CD4-positive, alpha-beta memory T cell (primary cell): ENCODE measurements around the gene ZNF316. TPM values are rescaled to one million over a fixed set of nuclear protein-coding genes. Genes with fewer than 3 reads are reported as not detected.
"Not testable (repeated sequence)": the region's sequence is repeated elsewhere in the genome, so short reads cannot be mapped to it uniquely, and the experiment has no call there.

Experiments
- CTCF ChIA-PET: fragments of 350-600 bp; sonication (Branson Sonifier 250); formaldehyde crosslinking; loops from one replicate; lab custom pipeline; 2021; ENCODE audit warnings: inconsistent platforms; ENCODE audit not compliant: partially characterized antibody; lab: Charles Lee
- POLR2A ChIA-PET: fragments of 350-600 bp; sonication (Branson Sonifier 250); formaldehyde crosslinking; loops from one replicate; lab custom pipeline; 2021; ENCODE audit not compliant: partially characterized antibody; lab: Charles Lee
- DNase-seq, 5 donors: peaks; one replicate each; pipeline versions ENCODE4 v3.0.0 to v3.0.0-alpha.2; 2020 to 2022; ENCODE audit warnings: mixed read lengths in 1 of 5
- H3K27ac ChIP-seq: one replicate; pipeline ENCODE4 v1.7.0; 2013; ENCODE audit warnings: low read depth, low read length
- H3K27me3 ChIP-seq: 2 replicates; pipeline ENCODE4 v1.7.0; 2013; ENCODE audit warnings: mild to moderate bottlenecking, low read length, moderate library complexity; ENCODE audit not compliant: insufficient read depth
- H3K36me3 ChIP-seq: 2 replicates; pipeline ENCODE4 v1.7.0; 2013; ENCODE audit warnings: mild to moderate bottlenecking, low read length, moderate library complexity; ENCODE audit not compliant: insufficient read depth
- H3K4me1 ChIP-seq: 2 replicates; pipeline ENCODE4 v1.7.0; 2013; ENCODE audit warnings: mild to moderate bottlenecking, low read length, moderate library complexity; ENCODE audit not compliant: insufficient read depth
- H3K4me3 ChIP-seq, 2 donors: one replicate each; pipeline ENCODE4 v1.7.0; 2013; ENCODE audit warnings: low read length in 2 of 2, mild to moderate bottlenecking in 1 of 2
- H3K9me3 ChIP-seq, 2 donors: one replicate each; pipeline ENCODE4 v1.7.0; 2013; ENCODE audit warnings: low read length in 2 of 2, control low read depth in 1 of 2; ENCODE audit not compliant: control insufficient read depth in 1 of 2
- H3K27ac Mint-ChIP-seq, 7 donors: one replicate each; pipeline ENCODE4 v1.8.0; 2020 to 2021; ENCODE audit warnings: mixed read lengths in 7 of 7, mild to moderate bottlenecking in 6 of 7, inconsistent platforms in 3 of 7, moderate library complexity in 3 of 7
- H3K27me3 Mint-ChIP-seq, 2 donors: one replicate each; pipeline ENCODE4 v1.8.0; 2020 to 2021; ENCODE audit warnings: mixed read lengths in 2 of 2
- H3K36me3 Mint-ChIP-seq, 2 donors: one replicate each; pipeline ENCODE4 v1.8.0; 2020 to 2021; ENCODE audit warnings: mixed read lengths in 2 of 2, inconsistent platforms in 1 of 2, mild to moderate bottlenecking in 1 of 2
- H3K4me1 Mint-ChIP-seq, 4 donors: one replicate each; pipeline ENCODE4 v1.8.0; 2020 to 2021; ENCODE audit warnings: mixed read lengths in 4 of 4, mild to moderate bottlenecking in 1 of 4
- H3K4me3 Mint-ChIP-seq, 8 donors: one replicate each; pipeline ENCODE4 v1.8.0; 2020 to 2021; ENCODE audit warnings: mixed read lengths in 8 of 8, mild to moderate bottlenecking in 7 of 8, moderate library complexity in 6 of 8, inconsistent platforms in 3 of 8
- H3K9me3 Mint-ChIP-seq, 8 donors: one replicate each; pipeline ENCODE4 v1.8.0; 2020 to 2021; ENCODE audit warnings: mixed read lengths in 8 of 8, mild to moderate bottlenecking in 5 of 8, inconsistent platforms in 3 of 8, moderate library complexity in 1 of 8
- intact Hi-C: fragments of 100-400 bp; cut with micrococcal nuclease; formaldehyde crosslinking; loops from one replicate; pipeline ENCODE4 v1.15.1; 2023
- polyA plus RNA-seq, 2 donors: library from polyadenylated mRNA; unstranded; fragments of 300-500 nt; fragmentation: Illumina TruSeq; gene quantifications; one replicate each; pipeline ENCODE4 v1.2.3, GENCODE V29; 2021
- total RNA-seq, 2 experiments: library from RNA; stranded (reverse); gene quantifications; one replicate each; pipeline ENCODE4 v1.2.3, GENCODE V29; 2021

The ZNF316 gene
- total and polyA plus RNA-seq, 4 experiments from 2014 or later: 0.45 to 62.0 (median 32.6) TPM

GRCh38 chr7:6631605-6632004 is 5.5 kb upstream of the ZNF316 start:
- Mint-ChIP-seq H3K9me3 (no peaks in the 10 kb centered on the region), H3K36me3 (no peaks in the 10 kb centered on the region), H3K4me3 (no peak overlapping the region), H3K27ac (peak overlapping the region in 1 of 7 donors; percentile 70), H3K4me1 (peaks cover 0 to 3% (median 0%) of the 10 kb centered on the region in 4 donors), H3K27me3 (no peaks in the 10 kb centered on the region)
- Histone ChIP-seq H3K9me3 (no peaks in the 10 kb centered on the region), H3K4me3 (no peak overlapping the region), H3K36me3 (no peaks in the 10 kb centered on the region), H3K27ac (no peak overlapping the region), H3K4me1 (no peaks in the 10 kb centered on the region), H3K27me3 (no peaks in the 10 kb centered on the region)
- CTCF ChIA-PET: no interaction called here
- intact Hi-C loops: no loop called here
- POLR2A ChIA-PET: no interaction called here
- DNase-seq: no peak

GRCh38 chr7:6634021-6634420 is 3.1 kb upstream of the ZNF316 start:
- CTCF ChIA-PET: no interaction called here
- H3K27ac Mint-ChIP-seq: peak overlapping the region in 1 of 7 donors; percentile 32
- Histone ChIP-seq H3K4me1 (peaks cover 13% of the 10 kb centered on the region), H3K27me3 (no peaks in the 10 kb centered on the region), H3K27ac (no peak overlapping the region), H3K9me3 (no peaks in the 10 kb centered on the region), H3K4me3 (no peak overlapping the region), H3K36me3 (no peaks in the 10 kb centered on the region)
- H3K27me3 Mint-ChIP-seq: no peaks in the 10 kb centered on the region
- H3K9me3 Mint-ChIP-seq: no peaks in the 10 kb centered on the region
- peak overlapping the region in 2 of 8 donors; percentile 25 to 37 for H3K4me3 Mint-ChIP-seq
- peaks cover 7 to 14% (median 13%) of the 10 kb centered on the region in 4 donors for H3K4me1 Mint-ChIP-seq
- POLR2A ChIA-PET: no interaction called here
- no peak for DNase-seq
- H3K36me3 Mint-ChIP-seq: peaks cover under 1 to 9% of the 10 kb centered on the region in 2 donors
- intact Hi-C loops: no loop called here

GRCh38 chr7:6634971-6635370 is 2.1 kb upstream of the ZNF316 start:
- H3K9me3 Mint-ChIP-seq, DNase-seq, H3K27ac ChIP-seq, H3K27me3 Mint-ChIP-seq, POLR2A ChIA-PET, CTCF ChIA-PET, H3K4me3 ChIP-seq, H3K27me3 ChIP-seq, H3K9me3 ChIP-seq, intact Hi-C loops, H3K36me3 ChIP-seq: not testable (repeated sequence)
- peak overlapping the region in 2 of 7 donors; percentile 59 to 78 for H3K27ac Mint-ChIP-seq
- H3K4me1 Mint-ChIP-seq: peaks cover 10 to 24% (median 21%) of the 10 kb centered on the region in 4 donors
- H3K36me3 Mint-ChIP-seq: peaks cover 8 to 15% of the 10 kb centered on the region in 2 donors
- peak overlapping the region in 4 of 8 donors; percentile 35 to 71 (median 50) for H3K4me3 Mint-ChIP-seq
- H3K4me1 ChIP-seq: peaks cover 20% of the 10 kb centered on the region

GRCh38 chr7:6637544-6638229 is 569 bp downstream of the ZNF316 start:
- peak overlapping the region; percentile 56 for H3K27ac ChIP-seq
- H3K4me3 ChIP-seq: peak overlapping the region in 1 of 2 donors; percentile 38
- H3K27me3 Mint-ChIP-seq: no peaks in the 10 kb centered on the region
- H3K36me3 ChIP-seq: peaks cover 14% of the 10 kb centered on the region
- DNase-seq: peak; percentile 45 to 65 (median 50)
- H3K36me3 Mint-ChIP-seq: peaks cover 21 to 37% of the 10 kb centered on the region in 2 donors
- ChIA-PET POLR2A (interaction anchor here (1.0 to 2.6 kb wide), 5 partner anchors 12 to 47 kb away, joined by 4 to 8 read pairs (median 5); partner anchors contain the start of gene INTS15), CTCF (no interaction called here)
- H3K4me1 ChIP-seq: peaks cover 20% of the 10 kb centered on the region
- no peaks in the 10 kb centered on the region for H3K27me3 ChIP-seq
- H3K4me3 Mint-ChIP-seq: peak overlapping the region; percentile 84 to 90 (median 88)
- H3K9me3 Mint-ChIP-seq: no peaks in the 10 kb centered on the region
- intact Hi-C loops: loop anchor here (1.0 to 2.0 kb wide), 2 partner anchors 47 to 69 kb away; partner anchors contain the start of genes INTS15 and ZNF12
- H3K27ac Mint-ChIP-seq: peak overlapping the region; percentile 73 to 95 (median 90)
- H3K4me1 Mint-ChIP-seq: peaks cover 13 to 28% (median 24%) of the 10 kb centered on the region in 4 donors
- H3K9me3 ChIP-seq: no peaks in the 10 kb centered on the region

DNA sequence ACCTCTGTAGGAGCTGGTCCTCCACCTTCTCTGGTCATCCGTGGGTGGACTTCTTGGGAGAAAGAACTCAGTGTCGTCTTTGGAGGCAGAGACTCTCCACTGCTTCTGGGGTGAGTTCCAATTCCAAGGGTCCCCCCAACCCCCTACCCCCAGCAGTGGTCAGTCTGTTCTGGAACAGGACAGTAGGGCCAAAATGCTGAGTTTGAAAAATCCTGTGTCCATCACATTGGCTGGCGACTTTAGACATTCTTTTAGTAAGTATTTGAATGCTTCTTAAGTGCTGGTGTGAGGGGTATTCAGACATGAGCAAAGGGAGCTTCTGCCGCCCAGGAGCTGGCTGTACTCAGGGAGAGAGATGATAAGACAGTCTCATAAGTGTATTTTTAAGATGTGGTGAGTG is 1.9 kb downstream of the ZNF316 start:
- no peaks in the 10 kb centered on the region for H3K27me3 ChIP-seq
- Mint-ChIP-seq H3K27ac (peak overlapping the region; percentile 68 to 95 (median 89)), H3K9me3 (no peaks in the 10 kb centered on the region), H3K4me3 (peak overlapping the region in 7 of 8 donors; percentile 84 to 90 (median 87)), H3K36me3 (peaks cover 21 to 47% of the 10 kb centered on the region in 2 donors), H3K4me1 (peaks cover 13 to 28% (median 24%) of the 10 kb centered on the region in 4 donors), H3K27me3 (no peaks in the 10 kb centered on the region)
- H3K36me3 ChIP-seq: peaks cover 22% of the 10 kb centered on the region
- POLR2A ChIA-PET: interaction anchor here (0.9 kb wide), 1 partner anchor 68 kb away, joined by 3 read pairs; no protein-coding TSS in a partner anchor
- peaks cover 20% of the 10 kb centered on the region for H3K4me1 ChIP-seq
- H3K27ac ChIP-seq: peak overlapping the region; percentile 56
- no peaks in the 10 kb centered on the region for H3K9me3 ChIP-seq
- H3K4me3 ChIP-seq: no peak overlapping the region
- CTCF ChIA-PET: interaction anchor here (1.0 kb wide), 1 partner anchor 10 kb away, joined by 3 read pairs; no protein-coding TSS in a partner anchor
- intact Hi-C loops: no loop called here
- no peak for DNase-seq

- no peak for DNase-seq
- ChIA-PET CTCF (interaction anchor here (1.0 kb wide), 1 partner anchor 9 kb away, joined by 3 read pairs; no protein-coding TSS in a partner anchor), POLR2A (interaction anchor here (0.9 kb wide), 1 partner anchor 68 kb away, joined by 3 read pairs; no protein-coding TSS in a partner anchor)
- no peaks in the 10 kb centered on the region for H3K9me3 ChIP-seq
- H3K4me1 Mint-ChIP-seq: peaks cover 13 to 28% (median 23%) of the 10 kb centered on the region in 4 donors
- peak overlapping the region; percentile 56 for H3K27ac ChIP-seq
- no peaks in the 10 kb centered on the region for H3K27me3 ChIP-seq
- H3K36me3 ChIP-seq: peaks cover 23% of the 10 kb centered on the region
- H3K27me3 Mint-ChIP-seq: no peaks in the 10 kb centered on the region
- H3K27ac Mint-ChIP-seq: peak overlapping the region in 3 of 7 donors; percentile 34 to 81 (median 73)
- peaks cover 20% of the 10 kb centered on the region for H3K4me1 ChIP-seq
- H3K9me3 Mint-ChIP-seq: no peaks in the 10 kb centered on the region
- H3K36me3 Mint-ChIP-seq: peaks cover 21 to 52% of the 10 kb centered on the region in 2 donors
- H3K4me3 ChIP-seq: no peak overlapping the region
- intact Hi-C loops: no loop called here
- H3K4me3 Mint-ChIP-seq: peak overlapping the region in 6 of 8 donors; percentile 20 to 90 (median 86)
These were observed 2.5 kb downstream of the ZNF316 start for GRCh38 chr7:6639627-6640026.

DNA sequence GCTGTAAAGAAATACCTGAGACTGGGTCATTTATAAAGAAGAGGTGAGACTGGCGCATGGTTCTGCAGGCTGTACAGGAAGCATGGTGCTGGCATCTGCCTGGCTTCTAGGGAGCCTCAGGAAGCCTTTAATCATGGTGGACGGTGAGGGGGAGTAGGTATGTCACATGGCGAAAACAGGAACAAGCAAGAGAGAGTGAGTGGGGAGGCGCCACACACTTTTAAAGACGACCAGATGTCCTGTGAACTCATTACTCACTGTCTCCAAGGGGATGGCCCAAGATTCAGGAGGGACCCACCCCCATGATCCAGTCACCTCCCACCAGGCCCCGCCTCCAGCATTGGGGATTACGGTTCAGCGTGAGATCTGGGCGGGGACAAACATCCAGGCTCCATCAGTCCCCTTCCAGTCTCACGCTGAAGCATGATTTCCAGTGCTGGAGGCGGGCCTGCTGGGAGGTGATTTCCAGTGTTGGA is 3.2 kb downstream of the ZNF316 start:
- ChIA-PET CTCF (no interaction called here), POLR2A (no interaction called here)
- no peaks in the 10 kb centered on the region for H3K9me3 Mint-ChIP-seq
- peak overlapping the region in 5 of 8 donors; percentile 8 to 25 (median 17) for H3K4me3 Mint-ChIP-seq
- intact Hi-C loops: no loop called here
- Histone ChIP-seq H3K4me1 (peaks cover 20% of the 10 kb centered on the region), H3K36me3 (peaks cover 23% of the 10 kb centered on the region), H3K9me3 (no peaks in the 10 kb centered on the region), H3K27me3 (no peaks in the 10 kb centered on the region), H3K4me3 (no peak overlapping the region), H3K27ac (no peak overlapping the region)
- H3K27me3 Mint-ChIP-seq: no peaks in the 10 kb centered on the region
- peak overlapping the region in 6 of 7 donors; percentile 34 to 81 (median 74) for H3K27ac Mint-ChIP-seq
- DNase-seq: no peak
- H3K36me3 Mint-ChIP-seq: peaks cover 21 to 52% of the 10 kb centered on the region in 2 donors
- peaks cover 13 to 28% (median 23%) of the 10 kb centered on the region in 4 donors for H3K4me1 Mint-ChIP-seq
